GM08714 (cell line): ENCODE results near the gene PRKD1.
"Not testable (repeated sequence)": the region's sequence is repeated elsewhere in the genome, so short reads cannot be mapped to it uniquely, and the experiment has no call there.

Experiments used
- H3K4me3 ChIP-seq: fragments of 200-500 bp; sonication (Bioruptor generic); 2 replicates; pipeline ENCODE4 v1.5.1; 2014; ENCODE audit warnings: mild to moderate bottlenecking, low read length, inconsistent platforms
- ZNF274 ChIP-seq: IDR thresholded peaks from 2 replicates; pipeline ENCODE4 v1.6.1; 2012; ENCODE audit warnings: mild to moderate bottlenecking, low read depth, low read length

PRKD1 gene

GRCh38 chr14:29868000-29868399 is 59.6 kb downstream of the PRKD1 start:
- no peak for TF ChIP-seq ZNF274

GRCh38 chr14:29865299-29865698 is 62.3 kb downstream of the PRKD1 start:
- H3K4me3 ChIP-seq, result no peak overlapping the region
- no peak for TF ChIP-seq ZNF274

More at GRCh38 chr14:29868000-29868399, 59.6 kb downstream of the PRKD1 start:
- no peak overlapping the region for H3K4me3 ChIP-seq

- H3K4me3 ChIP-seq, result no peak overlapping the region
- TF ChIP-seq ZNF274, result no peak
Measured at GRCh38 chr14:29861996-29862395, 65.7 kb downstream of the PRKD1 start.

GRCh38 chr14:29858299-29858698 is 69.3 kb downstream of the PRKD1 start:
- H3K4me3 ChIP-seq, result no peak overlapping the region
- no peak for TF ChIP-seq ZNF274

- H3K4me3 ChIP-seq, result no peak overlapping the region
- no peak for TF ChIP-seq ZNF274
Measured at GRCh38 chr14:29857551-29857950, 70.1 kb downstream of the PRKD1 start.

GRCh38 chr14:29856516-29856915 is 71.1 kb downstream of the PRKD1 start:
- H3K4me3 ChIP-seq, result no peak overlapping the region
- no peak for TF ChIP-seq ZNF274

GRCh38 chr14:29853691-29854090 is 74.0 kb downstream of the PRKD1 start:
- not testable (repeated sequence) for H3K4me3 ChIP-seq

- no peak overlapping the region for H3K4me3 ChIP-seq
- TF ChIP-seq ZNF274, result no peak
Measured at GRCh38 chr14:29853272-29853671, 74.4 kb downstream of the PRKD1 start.

- H3K4me3 ChIP-seq, result no peak overlapping the region
- TF ChIP-seq ZNF274, result no peak
Measured at GRCh38 chr14:29851397-29851796, 76.2 kb downstream of the PRKD1 start.

- no peak for TF ChIP-seq ZNF274
- no peak overlapping the region for H3K4me3 ChIP-seq
Measured at GRCh38 chr14:29847056-29847380, 80.6 kb downstream of the PRKD1 start.

GRCh38 chr14:29846339-29847055 is 81.2 kb downstream of the PRKD1 start:
- TF ChIP-seq ZNF274, result no peak
- H3K4me3 ChIP-seq, result no peak overlapping the region

- TF ChIP-seq ZNF274, result no peak
- H3K4me3 ChIP-seq, result no peak overlapping the region
Measured at GRCh38 chr14:29843981-29844380, 83.7 kb downstream of the PRKD1 start.

- H3K4me3 ChIP-seq, result no peak overlapping the region
- no peak for TF ChIP-seq ZNF274
Measured at GRCh38 chr14:29842228-29842627, 85.4 kb downstream of the PRKD1 start.

GRCh38 chr14:29840369-29840892 is 87.2 kb downstream of the PRKD1 start:
- H3K4me3 ChIP-seq, result not testable (repeated sequence)

GRCh38 chr14:29839691-29840090 is 88.0 kb downstream of the PRKD1 start:
- not testable (repeated sequence) for H3K4me3 ChIP-seq

GRCh38 chr14:29838752-29839151 is 88.9 kb downstream of the PRKD1 start:
- TF ChIP-seq ZNF274, result no peak
- no peak overlapping the region for H3K4me3 ChIP-seq
